VCaP (cell line): Measurements from ENCODE around the gene TANGO2.
A peak's percentile ranks its signal among the peaks of the same experiment; 100 is the strongest.

Source experiments
- H3K27ac ChIP-seq: fragments of 450-650 bp; 2 replicates; pipeline ENCODE4 v1.5.1; 2017
- TF ChIP-seq, protein P1 (sequence below): fragments of 450-650 bp; conservative IDR thresholded peaks from 2 replicates; pipeline ENCODE4 v1.5.1; 2017; ENCODE audit warnings: mild to moderate bottlenecking, moderate library complexity

The TANGO2 gene

GRCh38 chr22:20114506-20115475 lies 93.9 kb downstream of the TANGO2 start:
- TF ChIP-seq, protein P1, sequence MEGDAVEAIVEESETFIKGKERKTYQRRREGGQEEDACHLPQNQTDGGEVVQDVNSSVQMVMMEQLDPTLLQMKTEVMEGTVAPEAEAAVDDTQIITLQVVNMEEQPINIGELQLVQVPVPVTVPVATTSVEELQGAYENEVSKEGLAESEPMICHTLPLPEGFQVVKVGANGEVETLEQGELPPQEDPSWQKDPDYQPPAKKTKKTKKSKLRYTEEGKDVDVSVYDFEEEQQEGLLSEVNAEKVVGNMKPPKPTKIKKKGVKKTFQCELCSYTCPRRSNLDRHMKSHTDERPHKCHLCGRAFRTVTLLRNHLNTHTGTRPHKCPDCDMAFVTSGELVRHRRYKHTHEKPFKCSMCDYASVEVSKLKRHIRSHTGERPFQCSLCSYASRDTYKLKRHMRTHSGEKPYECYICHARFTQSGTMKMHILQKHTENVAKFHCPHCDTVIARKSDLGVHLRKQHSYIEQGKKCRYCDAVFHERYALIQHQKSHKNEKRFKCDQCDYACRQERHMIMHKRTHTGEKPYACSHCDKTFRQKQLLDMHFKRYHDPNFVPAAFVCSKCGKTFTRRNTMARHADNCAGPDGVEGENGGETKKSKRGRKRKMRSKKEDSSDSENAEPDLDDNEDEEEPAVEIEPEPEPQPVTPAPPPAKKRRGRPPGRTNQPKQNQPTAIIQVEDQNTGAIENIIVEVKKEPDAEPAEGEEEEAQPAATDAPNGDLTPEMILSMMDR, result no peak
- H3K27ac ChIP-seq, result peak overlapping the region; percentile 92; the same call in 1 of the 2 replicates

GRCh38 chr22:20115691-20116375 lies 94.9 kb downstream of the TANGO2 start, which contains the start of gene RANBP1:
RANBP1 (plus strand) TSS chr22:20116104; CDS start chr22:20116185, 81 bp downstream.
- TF ChIP-seq, protein P1, result no peak
- peak within 1 kb of the TSS; percentile 92 for H3K27ac ChIP-seq

- peak overlapping the region; percentile 92 for H3K27ac ChIP-seq
- TF ChIP-seq, protein P1, result no peak
These were observed 95.6 kb downstream of the TANGO2 start for GRCh38 chr22:20116376-20116950.
